ENCODE data around the gene WDR46. TPM values are rescaled to one million over a fixed set of nuclear protein-coding genes. Genes with fewer than 3 reads are reported as not detected.

Gene WDR46
- total and polyA plus RNA-seq, 2 of the 13 experiments (the other 11 are each of a cell fraction or from before 2014, with no cell fraction given), result 47.4 to 105 TPM

DNA sequence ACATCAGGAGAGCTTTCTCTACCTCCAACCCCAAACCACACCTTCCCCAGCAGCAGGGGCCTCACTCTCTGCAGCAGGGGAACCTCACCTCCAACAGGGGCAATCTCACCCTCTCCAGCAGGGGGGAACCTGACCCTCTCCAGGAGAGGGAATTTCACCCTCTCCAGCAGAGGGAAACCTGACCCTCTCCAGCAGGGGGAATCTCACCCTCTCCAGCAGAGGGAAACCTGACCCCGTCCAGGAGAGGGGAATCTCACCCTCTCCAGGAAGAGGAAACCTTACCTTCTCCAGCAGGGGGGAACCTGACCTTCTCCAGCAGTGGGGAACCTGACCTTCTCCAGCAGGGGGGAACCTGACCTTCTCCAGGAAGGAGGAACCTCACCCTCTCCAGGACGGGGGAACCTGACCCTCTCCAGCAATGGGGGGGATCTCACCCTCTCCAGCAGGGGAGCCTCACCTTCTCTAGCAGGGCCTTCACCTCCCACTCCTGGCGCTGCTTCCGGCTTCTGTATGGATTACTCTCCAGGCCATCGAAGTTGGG, 9.0 kb downstream of the WDR46 start:
- ChIA-PET CTCF (ENCODE audit: low intra/inter-chr PET ratio, low total read pairs) (interaction anchor here (0.7 to 3.2 kb wide), 8 partner anchors 9 to 145 kb away, joined by 3 to 52 read pairs (median 6); partner anchors contain the start of genes KIFC1, RGL2 and VPS52), POLR2A (interaction anchor here (1.0 to 2.2 kb wide), 2 partner anchors 20 to 31 kb away, joined by 3 to 5 read pairs; no protein-coding TSS in a partner anchor)
- H3K27ac ChIP-seq (ENCODE audit: extremely low read length, insufficient read depth, low read length), result peak overlapping the region; percentile 48
- H3K36me3 ChIP-seq (replicated peaks in 1 of 2; ENCODE audit: control insufficient read depth in 1 of 2, insufficient read depth in 2 of 2, low read length in 2 of 2), result peaks cover 13 to 61% of the 10 kb centered on the region in 2 experiments
- peaks cover 8% of the 10 kb centered on the region for H3K4me1 ChIP-seq (ENCODE audit: insufficient read depth, low read length)
- peak; percentile 98 for FAIRE-seq
- intact Hi-C loops (cut with micrococcal nuclease; ENCODE audit: unreplicated experiment), result loop anchor here (1.0 kb wide), 3 partner anchors 19 to 111 kb away; partner anchors contain the start of gene KIFC1
- no peak overlapping the region for H3K4me2 ChIP-seq (ENCODE audit: low read depth, low read length)
- ATAC-seq, result peak; percentile 88
- no peaks in the 10 kb centered on the region for H3K9me3 ChIP-seq (ENCODE audit: low read length)
- 82% methylated on average over 4 of the region's 5 CpGs for WGBS (ENCODE audit: low lambda C conversion rate)
- peaks cover 4% of the 10 kb centered on the region for H3K79me2 ChIP-seq (ENCODE audit: insufficient read depth, low read length)
- DNase-seq (ENCODE audit: low spot score), result peak; percentile 93
- no peaks in the 10 kb centered on the region for H3K27me3 ChIP-seq (ENCODE audit: control insufficient read depth in 1 of 2, insufficient read depth in 2 of 2, low read length in 2 of 2)
- H3K9ac ChIP-seq (ENCODE audit: insufficient read depth, low read depth, low read length), result no peak overlapping the region
- H2AFZ ChIP-seq (ENCODE audit: low read length), result no peak overlapping the region
- no peak overlapping the region for H3K4me3 ChIP-seq (replicated peaks in 1 of 3; ENCODE audit: insufficient read depth in 1 of 3, low read depth in 2 of 3, low read length in 3 of 3)
- in situ Hi-C loops (cut with HindIII; ENCODE audit: extremely low pct_ligation_motif_present, low pct_unique_long_range_greater_than_20kb), result loop anchor here (25.0 kb wide), 1 partner anchor 132 kb away; the partner anchor contains the start of genes CUTA, PHF1 and SYNGAP1
- H4K20me1 ChIP-seq (ENCODE audit: insufficient read depth, low read length), result peaks cover 11% of the 10 kb centered on the region
- BruUV-seq (replicated peaks), result no TSS peak
- TF ChIP-seq ZNF879 (CRISPR knock-in tag; IDR thresholded peaks at IDR 0.05) (no peak), SSRP1 (CRISPR knock-in tag; IDR thresholded peaks at IDR 0.05) (peak; percentile 89; the same call in 1 of the 2 replicates), ATF2 (CRISPR knock-in tag; IDR thresholded peaks at IDR 0.05) (peak; percentile 66; the same call in 1 of the 2 replicates), ZNF335 (CRISPR knock-in tag; IDR thresholded peaks at IDR 0.05) (no peak), SOX6 (IDR thresholded peaks at IDR 0.05) (no peak), SOX6 (CRISPR knock-in tag; IDR thresholded peaks at IDR 0.05) (peak; percentile 22; the same call in 1 of the 2 replicates), GATAD1 (CRISPR knock-in tag; IDR thresholded peaks at IDR 0.05) (peak; percentile 62), YEATS2 (CRISPR knock-in tag; IDR thresholded peaks at IDR 0.05; ENCODE audit: borderline replicate concordance) (peak; percentile 46; the same call in 1 of the 2 replicates), KDM6A (CRISPR knock-in tag; IDR thresholded peaks at IDR 0.05; ENCODE audit: low read depth) (0 out of 2 replicates have a peak, but pooled peaks have one; percentile 5), RAD21 (CRISPR knock-in tag; IDR thresholded peaks at IDR 0.05) (peak; percentile 96), HCFC1 (IDR thresholded peaks at IDR 0.05; ENCODE audit: low read depth, low read length) (0 out of 2 replicates have a peak, but pooled peaks have one; percentile 23), TARDBP (CRISPR knock-in tag; IDR thresholded peaks at IDR 0.05) (peak; percentile 62; the same call in 1 of the 2 replicates), SIX1 (CRISPR knock-in tag; IDR thresholded peaks at IDR 0.05; ENCODE audit: borderline replicate concordance) (peak; percentile 92), NFYC (CRISPR knock-in tag; IDR thresholded peaks at IDR 0.05) (peak; percentile 23; the same call in 1 of the 2 replicates), ZNF83 (CRISPR knock-in tag; IDR thresholded peaks at IDR 0.05; ENCODE audit: borderline replicate concordance) (no peak), ZNF614 (CRISPR knock-in tag; IDR thresholded peaks at IDR 0.05; ENCODE audit: borderline replicate concordance) (peak; percentile 48; the same call in 1 of the 2 replicates), POGZ (CRISPR knock-in tag; IDR thresholded peaks at IDR 0.05) (no peak), ATF7-NPFF (CRISPR knock-in tag; IDR thresholded peaks at IDR 0.05; ENCODE audit: low read depth) (0 out of 2 replicates have a peak, but pooled peaks have one; percentile 14), XRCC5 (optimal IDR thresholded peaks at IDR 0.05; ENCODE audit: low read length) (peak; percentile 99)
- TF ChIP-seq, protein P1, sequence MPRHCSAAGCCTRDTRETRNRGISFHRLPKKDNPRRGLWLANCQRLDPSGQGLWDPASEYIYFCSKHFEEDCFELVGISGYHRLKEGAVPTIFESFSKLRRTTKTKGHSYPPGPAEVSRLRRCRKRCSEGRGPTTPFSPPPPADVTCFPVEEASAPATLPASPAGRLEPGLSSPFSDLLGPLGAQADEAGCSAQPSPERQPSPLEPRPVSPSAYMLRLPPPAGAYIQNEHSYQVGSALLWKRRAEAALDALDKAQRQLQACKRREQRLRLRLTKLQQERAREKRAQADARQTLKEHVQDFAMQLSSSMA (CRISPR knock-in tag; IDR thresholded peaks at IDR 0.05), result 0 out of 2 replicates have a peak, but pooled peaks have one; percentile 55
- TF ChIP-seq, protein P2, sequence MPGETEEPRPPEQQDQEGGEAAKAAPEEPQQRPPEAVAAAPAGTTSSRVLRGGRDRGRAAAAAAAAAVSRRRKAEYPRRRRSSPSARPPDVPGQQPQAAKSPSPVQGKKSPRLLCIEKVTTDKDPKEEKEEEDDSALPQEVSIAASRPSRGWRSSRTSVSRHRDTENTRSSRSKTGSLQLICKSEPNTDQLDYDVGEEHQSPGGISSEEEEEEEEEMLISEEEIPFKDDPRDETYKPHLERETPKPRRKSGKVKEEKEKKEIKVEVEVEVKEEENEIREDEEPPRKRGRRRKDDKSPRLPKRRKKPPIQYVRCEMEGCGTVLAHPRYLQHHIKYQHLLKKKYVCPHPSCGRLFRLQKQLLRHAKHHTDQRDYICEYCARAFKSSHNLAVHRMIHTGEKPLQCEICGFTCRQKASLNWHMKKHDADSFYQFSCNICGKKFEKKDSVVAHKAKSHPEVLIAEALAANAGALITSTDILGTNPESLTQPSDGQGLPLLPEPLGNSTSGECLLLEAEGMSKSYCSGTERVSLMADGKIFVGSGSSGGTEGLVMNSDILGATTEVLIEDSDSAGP (CRISPR knock-in tag; IDR thresholded peaks at IDR 0.05; ENCODE audit: borderline replicate concordance), result peak; percentile 33; the same call in 1 of the 2 replicates
